PC-3 (cell line): ENCODE results near the gene CYTH2. TPM values are rescaled to one million over a fixed set of nuclear protein-coding genes. Genes with fewer than 3 reads are reported as not detected.
"Not testable (repeated sequence)": the region's sequence is repeated elsewhere in the genome, so short reads cannot be mapped to it uniquely, and the experiment has no call there.

Experiments
- ATAC-seq: fragments of 200-7000 bp; cut with Tn5 transposase; 2 replicates; pipeline ENCODE4 v1.9.1; 2020; ENCODE audit warnings: mild to moderate bottlenecking, moderate library complexity
- BruUV-seq: library from RNA; stranded (reverse); fragments of 400-500 nt; replicated peaks from 2 replicates; lab custom pipeline; 2021; lab: Mats Ljungman, UMichigan
- CTCF ChIA-PET: fragments of 300-600 bp; sonication (Branson Sonifier 250); formaldehyde crosslinking; loops from one replicate; lab custom pipeline; 2022; ENCODE audit warnings: antibody characterized with exemption; lab: Charles Lee
- POLR2A ChIA-PET: fragments of 300-600 bp; sonication (Branson Sonifier 250); formaldehyde crosslinking; loops from one replicate; lab custom pipeline; 2022; ENCODE audit warnings: antibody characterized with exemption; ENCODE audit not compliant: unreplicated experiment; lab: Charles Lee
- DNase-seq: peaks from one replicate; pipeline ENCODE4 v3.0.0-alpha.2; 2015
- H2AFZ ChIP-seq: fragments of 300-600 bp; sonication (generic); 2 replicates; pipeline ENCODE4 v1.6.0; 2016; ENCODE audit warnings: antibody characterized with exemption, low read length
- H3F3A ChIP-seq: fragments of 300-600 bp; sonication (generic); one replicate; pipeline ENCODE4 v1.6.0; 2017; ENCODE audit warnings: antibody characterized with exemption, low read length, control low read depth, mild to moderate bottlenecking; ENCODE audit not compliant: unreplicated experiment
- H3K27ac ChIP-seq: fragments of 300-600 bp; sonication (generic); 2 replicates; pipeline ENCODE4 v1.5.1; 2016; ENCODE audit warnings: mild to moderate bottlenecking, low read length
- H3K27me3 ChIP-seq: fragments of 300-600 bp; sonication (generic); 2 replicates; pipeline ENCODE4 v1.6.1; 2016; ENCODE audit warnings: low read length, mixed read lengths
- H3K36me3 ChIP-seq: fragments of 300-600 bp; sonication (generic); 2 replicates; pipeline ENCODE4 v1.6.1; 2016; ENCODE audit warnings: low read depth, mixed run types, low read length, mixed read lengths
- H3K4me1 ChIP-seq: fragments of 300-600 bp; sonication (generic); 2 replicates; pipeline ENCODE4 v1.5.1; 2016; ENCODE audit warnings: low read length; ENCODE audit not compliant: insufficient read depth
- H3K4me2 ChIP-seq: fragments of 300-600 bp; sonication (generic); 2 replicates; pipeline ENCODE4 v1.6.0; 2016; ENCODE audit warnings: low read length
- H3K4me3 ChIP-seq: fragments of 300-600 bp; sonication (generic); 2 replicates; pipeline ENCODE4 v1.5.1; 2016; ENCODE audit warnings: mild to moderate bottlenecking, low read length, mixed read lengths
- H3K79me2 ChIP-seq: fragments of 300-600 bp; sonication (generic); 2 replicates; pipeline ENCODE4 v1.6.1; 2017; ENCODE audit warnings: low read length, mixed read lengths
- H3K9ac ChIP-seq: fragments of 300-600 bp; sonication (generic); 2 replicates; pipeline ENCODE4 v1.6.0; 2016; ENCODE audit warnings: mild to moderate bottlenecking, low read length
- H3K9me2 ChIP-seq: fragments of 300-600 bp; sonication (generic); replicated peaks from 2 replicates; pipeline ENCODE4 v1.6.1; 2016; ENCODE audit warnings: mixed run types, low read length, mixed read lengths
- H3K9me3 ChIP-seq: fragments of 300-600 bp; sonication (generic); 2 replicates; pipeline ENCODE4 v1.6.1; 2016; ENCODE audit warnings: low read length, mixed read lengths
- H4K20me1 ChIP-seq: fragments of 300-600 bp; sonication (generic); 2 replicates; pipeline ENCODE4 v1.6.1; 2016; ENCODE audit warnings: low read length, mixed read lengths
- EZH2 ChIP-seq: fragments of 300-600 bp; sonication (generic); IDR thresholded peaks from one replicate; pipeline ENCODE4 v1.6.1; 2017; ENCODE audit warnings: antibody characterized with exemption, mild to moderate bottlenecking, low read length; ENCODE audit not compliant: unreplicated experiment
- EZH2phosphoT487 ChIP-seq: fragments of 300-600 bp; sonication (generic); IDR thresholded peaks from 2 replicates; pipeline ENCODE4 v1.6.1; 2018; ENCODE audit warnings: mild to moderate bottlenecking, antibody characterized with exemption, low read length, borderline replicate concordance
- intact Hi-C: fragments of 100-400 bp; cut with micrococcal nuclease; formaldehyde crosslinking; loops from 2 replicates; pipeline ENCODE4 v1.9.0; 2023
- total RNA-seq: library from RNA; depleted of rRNA; stranded (reverse); fragments of >200 nt; gene quantifications from 2 replicates; pipeline ENCODE4 v1.2.3, GENCODE V29; 2014
- TF ChIP-seq, protein P1 (sequence below): fragments of 300-600 bp; sonication (generic); conservative IDR thresholded peaks from 2 replicates; pipeline ENCODE4 v1.5.1; 2017; ENCODE audit warnings: antibody characterized with exemption, low read depth, mild to moderate bottlenecking, low read length

CYTH2 gene
- total RNA-seq, 1 experiment from 2014 or later: 50.5 TPM

DNA sequence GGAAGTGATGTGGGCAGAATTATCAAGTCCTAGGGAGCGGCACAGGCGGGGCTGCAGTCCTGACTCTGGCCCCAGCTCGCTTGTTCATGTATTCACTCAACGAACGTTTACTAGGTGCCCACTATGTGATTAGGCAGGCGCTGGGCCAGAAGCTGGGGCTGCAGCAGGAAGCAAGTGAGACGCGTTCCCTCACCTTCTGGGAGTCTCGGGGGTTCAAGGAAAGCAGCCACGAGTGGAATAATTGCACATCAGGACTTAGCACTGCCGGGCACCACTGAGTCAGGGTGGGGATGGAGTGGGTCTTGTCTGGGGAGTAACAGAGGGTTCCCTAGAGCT lies 44.9 kb downstream of the CYTH2 start:
- no peaks in the 10 kb centered on the region for H3K9me2 ChIP-seq
- H3F3A ChIP-seq: no peaks in the 10 kb centered on the region
- TF ChIP-seq, protein P1, sequence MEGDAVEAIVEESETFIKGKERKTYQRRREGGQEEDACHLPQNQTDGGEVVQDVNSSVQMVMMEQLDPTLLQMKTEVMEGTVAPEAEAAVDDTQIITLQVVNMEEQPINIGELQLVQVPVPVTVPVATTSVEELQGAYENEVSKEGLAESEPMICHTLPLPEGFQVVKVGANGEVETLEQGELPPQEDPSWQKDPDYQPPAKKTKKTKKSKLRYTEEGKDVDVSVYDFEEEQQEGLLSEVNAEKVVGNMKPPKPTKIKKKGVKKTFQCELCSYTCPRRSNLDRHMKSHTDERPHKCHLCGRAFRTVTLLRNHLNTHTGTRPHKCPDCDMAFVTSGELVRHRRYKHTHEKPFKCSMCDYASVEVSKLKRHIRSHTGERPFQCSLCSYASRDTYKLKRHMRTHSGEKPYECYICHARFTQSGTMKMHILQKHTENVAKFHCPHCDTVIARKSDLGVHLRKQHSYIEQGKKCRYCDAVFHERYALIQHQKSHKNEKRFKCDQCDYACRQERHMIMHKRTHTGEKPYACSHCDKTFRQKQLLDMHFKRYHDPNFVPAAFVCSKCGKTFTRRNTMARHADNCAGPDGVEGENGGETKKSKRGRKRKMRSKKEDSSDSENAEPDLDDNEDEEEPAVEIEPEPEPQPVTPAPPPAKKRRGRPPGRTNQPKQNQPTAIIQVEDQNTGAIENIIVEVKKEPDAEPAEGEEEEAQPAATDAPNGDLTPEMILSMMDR: no peak
- no peak for TF ChIP-seq EZH2
- TF ChIP-seq EZH2phosphoT487: no peak
- peak overlapping the region; percentile 81 for H3K4me3 ChIP-seq
- no peaks in the 10 kb centered on the region for H3K9me3 ChIP-seq
- peak overlapping the region; percentile 96 for H2AFZ ChIP-seq
- intact Hi-C loops: no loop called here
- no TSS peak for BruUV-seq
- ATAC-seq (no peak), DNase-seq (no peak)
- H3K79me2 ChIP-seq: no peaks in the 10 kb centered on the region
- no peaks in the 10 kb centered on the region; the same call in 1 of the 2 replicates for H3K4me1 ChIP-seq
- H3K27ac ChIP-seq: no peak overlapping the region
- POLR2A ChIA-PET: interaction anchor here (0.6 kb wide), 1 partner anchor 12 kb away, joined by 5 read pairs; no protein-coding TSS in a partner anchor
- H3K4me2 ChIP-seq: peak overlapping the region; percentile 98
- no peaks in the 10 kb centered on the region for H3K27me3 ChIP-seq
- H4K20me1 ChIP-seq: no peaks in the 10 kb centered on the region
- no peak overlapping the region for H3K9ac ChIP-seq
- CTCF ChIA-PET: no interaction called here
- no peaks in the 10 kb centered on the region for H3K36me3 ChIP-seq

DNA sequence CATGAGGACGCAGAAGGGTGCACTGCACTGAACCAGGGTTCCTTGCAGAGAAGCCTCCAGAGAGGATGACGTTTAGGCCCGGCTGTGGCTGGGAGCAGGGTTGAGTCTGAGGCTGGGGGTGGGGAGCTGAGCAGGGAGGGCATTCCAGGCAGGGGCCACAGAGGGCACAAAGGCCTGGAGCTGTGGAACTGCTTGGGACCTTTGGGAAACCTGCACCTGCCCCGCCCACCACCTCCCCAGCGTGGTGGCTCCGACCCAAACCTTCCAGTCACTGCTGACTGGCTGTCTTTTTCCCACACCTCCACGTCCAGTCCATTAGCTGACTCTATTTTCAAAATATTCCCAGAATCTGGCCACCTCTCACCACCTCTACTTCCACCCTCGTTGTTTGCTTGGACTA lies 47.4 kb downstream of the CYTH2 start:
- Histone ChIP-seq H3K79me2 (no peaks in the 10 kb centered on the region), H4K20me1 (no peaks in the 10 kb centered on the region), H3K9me2 (no peaks in the 10 kb centered on the region), H3F3A (no peaks in the 10 kb centered on the region), H3K27me3 (no peaks in the 10 kb centered on the region), H3K4me3 (no peak overlapping the region), H3K9ac (no peak overlapping the region), H3K9me3 (no peaks in the 10 kb centered on the region), H3K27ac (no peak overlapping the region), H3K4me2 (no peak overlapping the region), H3K36me3 (no peaks in the 10 kb centered on the region), H2AFZ (no peak overlapping the region), H3K4me1 (no peaks in the 10 kb centered on the region; the same call in 1 of the 2 replicates)
- no peak for DNase-seq
- ATAC-seq: no peak
- CTCF ChIA-PET: no interaction called here
- no TSS peak for BruUV-seq
- no peak for TF ChIP-seq EZH2
- TF ChIP-seq, protein P1: no peak
- no peak for TF ChIP-seq EZH2phosphoT487
- intact Hi-C loops: no loop called here
- POLR2A ChIA-PET: no interaction called here

DNA sequence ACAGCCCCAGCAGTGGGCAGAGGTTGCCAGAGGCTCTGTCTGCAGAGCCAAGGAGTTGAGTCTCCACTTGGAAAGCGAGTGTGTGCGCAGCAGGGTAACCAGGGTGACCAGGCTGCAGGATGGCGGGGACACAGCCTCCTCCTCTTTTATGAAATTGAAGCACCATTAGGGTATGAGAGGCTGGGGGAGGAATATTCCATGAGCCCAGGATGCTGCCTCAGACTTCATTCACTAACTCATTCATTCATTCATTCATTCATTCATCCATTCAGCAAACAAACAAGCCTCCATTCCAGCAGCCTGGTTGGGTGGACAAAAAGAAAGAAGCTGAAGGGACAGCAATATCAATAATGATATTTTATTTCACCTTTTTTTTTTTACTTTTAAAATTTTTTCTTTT lies 49.0 kb downstream of the CYTH2 start:
- Histone ChIP-seq H3K9me3 (no peaks in the 10 kb centered on the region), H3F3A (no peaks in the 10 kb centered on the region), H3K36me3 (no peaks in the 10 kb centered on the region), H3K4me3 (no peak overlapping the region), H3K9ac (no peak overlapping the region), H3K4me2 (no peak overlapping the region), H4K20me1 (no peaks in the 10 kb centered on the region), H3K4me1 (no peaks in the 10 kb centered on the region; the same call in 1 of the 2 replicates), H3K9me2 (no peaks in the 10 kb centered on the region), H3K27me3 (no peaks in the 10 kb centered on the region), H3K27ac (no peak overlapping the region), H3K79me2 (no peaks in the 10 kb centered on the region), H2AFZ (no peak overlapping the region)
- CTCF ChIA-PET: no interaction called here
- DNase-seq: no peak
- intact Hi-C loops: no loop called here
- POLR2A ChIA-PET: no interaction called here
- BruUV-seq: no TSS peak
- no peak for ATAC-seq
- no peak for TF ChIP-seq EZH2phosphoT487
- TF ChIP-seq, protein P1: no peak

- H3K4me1 ChIP-seq, H3K27ac ChIP-seq, DNase-seq, ATAC-seq, CTCF ChIA-PET, H3K79me2 ChIP-seq, intact Hi-C loops, POLR2A ChIA-PET, H3K9ac ChIP-seq, H3K36me3 ChIP-seq, H3K9me3 ChIP-seq, H3K9me2 ChIP-seq, H3K27me3 ChIP-seq, H2AFZ ChIP-seq, H3F3A ChIP-seq, BruUV-seq, H3K4me2 ChIP-seq, H4K20me1 ChIP-seq, H3K4me3 ChIP-seq: not testable (repeated sequence)
These were observed 50.3 kb downstream of the CYTH2 start for GRCh38 chr19:48519426-48519825.
